GM10847 (cell line): Measurements from ENCODE around the gene CA10.

Experiments used
- POLR2A ChIP-seq: IDR thresholded peaks from 2 replicates; pipeline ENCODE4 v1.6.1; 2011; ENCODE audit not compliant: insufficient read length; ENCODE audit errors: extremely low read depth

CA10 gene

DNA sequence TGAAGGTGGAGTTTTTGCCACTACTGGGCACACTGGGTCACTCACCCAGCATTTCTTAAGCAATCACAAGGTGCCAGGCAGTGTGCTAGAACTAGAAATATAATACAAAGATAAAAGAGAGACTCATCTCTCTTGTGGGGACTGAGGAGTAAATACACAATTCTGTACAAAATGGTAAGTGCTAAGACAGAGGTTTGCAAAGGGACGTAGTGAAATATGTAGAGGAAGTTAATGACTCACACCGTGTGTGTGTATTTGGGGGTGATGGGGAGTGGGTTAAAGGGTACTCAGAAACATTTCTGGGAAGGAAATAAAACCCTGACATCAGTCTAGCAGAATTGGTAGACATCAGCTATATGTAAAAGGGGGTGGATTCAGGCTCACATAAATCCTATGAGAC lies 389.3 kb downstream of the CA10 start:
- no peak for TF ChIP-seq POLR2A

DNA sequence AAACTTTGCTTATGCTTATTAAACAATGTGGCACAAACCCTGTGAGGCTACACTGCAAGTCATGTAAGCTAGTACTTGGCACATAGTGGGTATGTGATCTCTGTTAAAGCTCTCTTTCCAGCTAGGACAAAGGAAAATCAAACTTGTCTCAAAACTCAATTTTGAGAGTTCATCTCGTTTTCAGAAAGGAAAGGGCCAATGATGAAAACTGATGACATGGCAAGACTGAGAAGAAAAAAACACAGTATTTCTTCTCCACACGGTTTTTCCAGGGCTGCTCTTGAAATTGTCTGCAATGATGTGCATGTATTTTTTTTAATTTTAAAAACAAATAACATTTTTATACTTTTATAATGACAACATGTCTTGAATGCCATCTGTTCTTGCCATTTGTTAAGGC lies 389.8 kb downstream of the CA10 start:
- no peak for TF ChIP-seq POLR2A

DNA sequence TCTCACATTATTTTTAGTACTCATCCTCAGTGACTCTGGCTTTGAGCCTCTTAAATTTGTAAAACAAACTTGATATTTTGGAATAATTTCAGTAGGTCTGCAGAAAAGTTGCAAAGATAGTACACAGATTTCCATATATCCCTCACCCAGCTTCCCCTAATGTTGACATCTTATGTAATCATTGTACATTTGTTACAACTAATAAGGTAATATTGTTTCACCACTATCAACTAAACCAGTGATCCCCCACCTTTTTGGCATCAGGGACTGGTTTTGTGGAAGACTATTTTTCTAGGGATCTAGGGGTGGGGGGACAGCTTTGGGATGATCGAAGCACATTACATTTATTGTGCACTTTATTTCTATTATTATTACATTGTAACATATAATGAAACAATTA lies 391.2 kb downstream of the CA10 start:
- TF ChIP-seq POLR2A: no peak

DNA sequence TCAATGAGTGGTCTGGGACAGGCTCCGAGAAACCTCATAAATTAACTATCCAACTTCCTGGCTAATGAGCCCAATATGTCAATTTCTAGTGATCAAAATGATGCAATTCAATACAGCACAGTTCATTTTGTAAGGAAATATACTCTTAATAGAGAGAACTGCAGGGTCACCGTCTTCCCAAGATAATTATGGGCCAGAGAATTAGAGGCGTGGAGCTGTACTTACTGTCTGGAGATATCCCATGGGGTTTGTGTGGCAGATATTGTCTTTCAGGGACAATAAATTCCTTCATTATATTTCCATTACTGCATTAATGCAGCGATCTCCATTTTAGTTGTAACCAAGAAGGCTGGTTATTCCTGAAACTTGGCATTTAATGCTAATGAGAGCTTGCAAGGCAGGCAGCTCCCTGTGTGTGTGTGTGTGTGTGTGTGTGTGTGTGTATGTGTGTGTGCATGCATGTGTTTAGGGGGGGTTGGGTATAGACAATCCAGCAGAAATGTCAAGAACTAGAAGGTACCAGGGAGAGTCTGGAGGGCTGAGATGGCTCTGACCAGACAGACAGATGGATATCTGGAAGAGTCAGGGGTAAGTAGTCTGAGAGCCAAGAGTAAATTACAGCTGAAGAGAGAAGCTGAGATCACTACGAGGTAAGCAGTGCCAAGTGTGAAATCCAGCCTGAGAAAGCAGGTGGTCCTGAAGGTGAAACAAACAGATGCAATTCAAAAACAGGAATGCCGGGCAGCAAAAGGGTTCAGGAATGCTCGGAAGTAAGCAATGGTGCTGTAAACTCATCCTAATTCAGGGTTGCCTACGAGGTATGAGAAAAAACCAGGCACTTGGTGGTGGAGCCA lies 393.0 kb downstream of the CA10 start:
- no peak for TF ChIP-seq POLR2A

DNA sequence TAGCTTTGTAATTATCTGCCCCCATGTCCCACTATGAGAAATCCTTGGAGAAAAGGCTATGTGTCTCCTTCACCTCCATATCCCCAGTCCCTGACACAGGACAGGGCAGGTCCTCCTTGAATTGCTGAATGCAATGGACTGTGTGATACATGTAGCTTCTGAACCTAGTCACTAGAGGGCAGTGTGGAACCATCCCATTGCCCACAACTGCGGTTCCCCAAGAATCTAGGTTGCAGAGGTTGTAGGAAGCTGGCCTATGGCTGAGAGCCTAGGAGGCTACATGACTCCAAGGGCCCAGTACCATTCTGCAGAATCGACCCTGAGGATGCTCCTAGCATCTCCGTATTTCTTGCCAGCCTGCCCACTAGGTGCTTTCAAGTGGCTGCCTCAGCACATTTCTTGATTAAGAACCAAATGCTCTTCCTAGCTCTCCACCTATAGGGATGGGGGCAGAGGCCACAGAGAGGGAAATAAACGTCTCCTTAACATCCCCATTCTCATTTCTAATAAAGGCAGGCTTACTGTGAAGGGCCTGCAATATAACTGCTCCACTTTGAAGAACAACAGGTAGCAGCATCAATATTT lies 394.0 kb downstream of the CA10 start:
- no peak for TF ChIP-seq POLR2A

DNA sequence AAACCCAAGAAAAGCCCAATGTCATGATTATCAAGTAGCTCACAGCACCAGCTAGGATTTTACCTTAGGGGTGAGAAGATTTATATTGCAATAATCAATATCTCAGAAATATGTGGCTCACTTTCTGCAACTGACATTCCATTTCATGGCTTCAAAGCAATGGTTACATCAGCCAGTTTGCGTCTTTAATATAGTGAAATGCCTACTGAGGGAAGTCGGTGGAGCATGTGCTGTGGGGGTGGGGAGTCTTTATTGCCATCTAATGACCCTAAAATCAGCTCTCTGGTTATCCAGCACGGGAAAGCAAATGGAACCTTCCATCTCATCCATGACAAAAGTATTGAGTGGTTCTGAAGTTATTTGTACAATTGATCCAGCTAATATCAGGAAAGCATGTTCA lies 395.5 kb downstream of the CA10 start:
- TF ChIP-seq POLR2A: no peak

DNA sequence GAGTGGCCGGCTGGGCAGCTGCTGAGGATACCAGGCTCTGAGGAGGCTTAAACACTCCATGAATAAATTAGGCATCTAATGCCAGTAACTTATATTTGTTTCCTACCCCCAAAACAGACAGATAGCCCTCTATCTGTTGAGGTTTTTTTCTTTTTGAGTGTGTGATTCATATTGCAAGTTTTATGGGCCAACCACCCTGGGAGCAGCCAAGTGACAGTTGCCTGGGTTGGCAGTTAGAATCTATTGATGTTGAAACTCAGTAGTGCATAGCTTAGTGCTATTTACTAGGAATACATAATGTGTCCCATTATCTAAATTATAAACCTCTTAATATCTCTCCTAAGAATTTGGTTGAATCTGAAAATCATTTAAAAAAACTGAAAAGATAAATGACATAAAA lies 397.4 kb downstream of the CA10 start:
- TF ChIP-seq POLR2A: no peak

DNA sequence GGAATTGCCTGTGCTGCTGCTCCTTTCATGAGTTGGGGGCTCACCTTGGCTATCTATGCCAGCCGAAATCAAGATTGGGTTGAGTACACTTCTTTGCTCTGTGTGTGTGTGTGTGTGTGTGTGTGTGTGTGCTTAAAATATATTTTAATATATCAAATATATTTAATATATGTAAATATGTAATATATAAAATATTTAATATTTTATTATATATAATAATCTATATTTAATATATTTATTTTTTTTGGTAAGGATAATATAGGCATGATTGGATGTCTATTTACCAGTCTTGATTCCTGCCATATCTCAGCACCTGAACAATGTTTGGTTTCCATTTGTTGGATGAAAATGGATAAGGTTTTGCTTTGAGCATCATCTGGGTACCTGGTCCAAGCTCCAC lies 399.3 kb downstream of the CA10 start:
- no peak for TF ChIP-seq POLR2A

DNA sequence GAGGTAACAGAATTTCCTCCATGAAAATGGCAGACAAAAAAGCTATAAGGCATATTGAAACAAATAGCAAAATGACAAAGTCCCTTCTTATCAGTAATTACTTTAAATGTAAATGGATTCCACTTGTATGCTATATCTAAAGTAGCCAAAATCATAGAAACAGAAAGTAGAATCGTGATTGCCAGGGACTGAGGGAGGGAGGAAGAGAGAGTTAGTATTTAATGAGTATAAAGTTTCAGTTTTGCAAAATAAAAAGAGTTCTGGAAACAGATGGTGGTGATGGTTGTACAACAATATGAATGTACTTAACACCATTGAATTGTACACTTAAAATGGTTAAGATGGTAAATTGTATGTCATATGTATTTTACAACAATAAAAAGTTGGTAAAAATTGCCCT lies 407.4 kb downstream of the CA10 start:
- no peak for TF ChIP-seq POLR2A

DNA sequence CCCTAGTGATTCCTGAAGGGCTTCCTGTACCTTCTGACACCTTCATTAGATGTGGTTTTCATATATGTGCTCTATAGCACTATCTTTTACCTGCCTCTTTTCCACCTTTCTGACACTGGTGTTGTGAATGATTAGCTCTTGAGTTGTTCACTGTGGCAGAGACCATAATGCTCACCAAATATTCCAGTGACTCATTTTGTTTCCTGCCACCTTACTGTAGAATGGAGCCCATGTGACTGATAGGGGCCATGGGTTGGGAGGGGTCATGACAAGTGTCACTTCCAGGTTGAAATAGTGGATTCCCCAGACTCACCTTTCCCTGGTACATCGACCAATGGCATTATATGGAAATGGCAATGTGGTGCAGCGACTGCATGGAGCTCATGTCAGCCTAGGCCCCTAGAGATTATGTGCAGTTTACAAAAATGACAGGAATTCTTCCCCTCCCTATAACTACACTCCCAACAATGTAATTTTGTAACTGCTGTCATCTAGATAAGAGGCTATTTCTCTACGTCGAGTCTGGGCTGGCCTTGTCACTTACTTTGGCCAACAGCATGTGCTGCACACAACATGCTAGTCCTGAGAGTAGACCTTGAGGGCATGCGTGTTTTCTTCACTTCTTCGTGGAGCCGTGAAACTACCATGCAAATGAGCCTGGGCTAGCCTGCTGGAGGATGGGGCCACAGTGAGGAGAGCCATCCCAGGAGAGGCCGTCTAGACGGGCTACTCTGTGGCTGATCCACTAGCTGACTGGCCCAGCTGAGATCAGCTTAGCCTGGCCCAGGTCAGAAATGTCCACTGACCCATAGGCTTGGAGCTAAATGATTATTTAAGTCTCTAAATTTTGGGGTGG lies 409.5 kb downstream of the CA10 start:
- no peak for TF ChIP-seq POLR2A

DNA sequence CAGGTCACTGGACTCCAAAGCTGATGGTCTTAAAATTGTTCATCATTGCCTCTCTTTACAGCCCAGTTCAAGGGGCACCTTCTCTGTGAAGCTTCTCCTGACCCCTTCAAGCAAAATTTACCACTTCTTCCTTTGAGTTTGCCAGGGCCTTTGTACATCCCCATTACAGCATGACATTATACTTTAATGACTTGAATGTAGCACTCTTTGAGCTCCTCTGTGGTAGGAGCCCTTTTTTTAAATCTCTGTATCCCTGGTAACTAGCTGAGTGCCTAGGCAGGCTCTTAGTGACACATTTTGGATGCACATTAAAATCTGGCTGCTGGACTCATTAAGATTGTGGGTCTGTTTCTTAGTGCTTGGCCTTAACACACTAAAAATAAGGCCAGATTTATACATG lies 412.1 kb downstream of the CA10 start:
- no peak for TF ChIP-seq POLR2A

DNA sequence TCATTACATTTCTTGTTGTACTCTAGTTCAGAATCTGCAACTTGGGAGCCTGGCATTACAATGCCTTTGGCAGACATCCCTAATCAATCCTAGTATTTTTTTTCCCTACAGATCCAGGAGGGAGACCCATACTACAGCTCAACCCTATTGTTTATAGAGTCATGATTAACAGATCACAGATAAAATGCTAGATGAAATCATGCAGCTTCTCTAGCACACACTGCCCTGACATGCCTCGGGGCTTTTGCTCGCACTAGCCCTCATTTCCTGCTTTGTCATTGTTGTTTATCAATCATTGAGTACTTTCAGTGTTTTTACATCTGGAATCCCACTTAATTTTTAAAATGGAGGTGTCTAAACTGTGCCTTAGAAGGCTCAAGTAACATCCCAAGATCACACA lies 412.5 kb downstream of the CA10 start:
- no peak for TF ChIP-seq POLR2A

DNA sequence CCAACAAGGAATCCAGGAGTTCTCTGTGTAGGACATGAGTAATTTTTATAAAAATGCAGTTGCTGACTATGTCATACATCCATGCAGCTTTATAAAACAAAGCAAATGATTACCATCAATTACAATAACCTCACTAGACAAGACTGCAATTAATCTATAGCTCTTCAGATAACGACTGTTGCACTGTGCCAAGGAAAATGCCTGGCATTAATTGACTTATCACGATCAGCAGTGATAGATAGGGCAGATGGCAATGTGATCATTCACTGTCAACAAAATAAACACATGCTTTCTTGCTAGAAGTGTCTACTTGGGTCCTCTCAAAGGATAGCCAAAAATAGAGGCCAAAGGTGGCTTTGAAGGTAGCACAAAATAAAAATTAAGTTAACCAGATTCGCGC lies 415.0 kb downstream of the CA10 start:
- TF ChIP-seq POLR2A: no peak

DNA sequence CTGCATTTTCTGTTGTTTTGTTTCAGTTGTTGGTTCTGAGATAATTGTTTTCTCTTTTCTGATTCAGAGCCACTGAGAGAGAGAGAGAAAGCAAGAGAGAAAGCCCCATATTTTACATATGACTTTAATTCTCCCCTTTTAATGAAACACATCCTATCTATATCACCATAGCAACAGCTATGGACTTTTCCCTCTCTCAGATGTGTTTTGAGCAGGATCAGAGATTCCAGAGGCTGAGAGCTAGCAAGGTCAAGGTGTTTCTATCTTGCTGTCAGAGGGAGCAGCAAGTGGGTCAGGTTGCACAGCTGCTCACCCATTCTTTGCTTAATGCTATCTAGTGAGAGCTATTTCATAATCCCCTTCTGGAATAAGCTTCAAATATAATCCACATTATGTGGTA lies 415.9 kb downstream of the CA10 start:
- no peak for TF ChIP-seq POLR2A

DNA sequence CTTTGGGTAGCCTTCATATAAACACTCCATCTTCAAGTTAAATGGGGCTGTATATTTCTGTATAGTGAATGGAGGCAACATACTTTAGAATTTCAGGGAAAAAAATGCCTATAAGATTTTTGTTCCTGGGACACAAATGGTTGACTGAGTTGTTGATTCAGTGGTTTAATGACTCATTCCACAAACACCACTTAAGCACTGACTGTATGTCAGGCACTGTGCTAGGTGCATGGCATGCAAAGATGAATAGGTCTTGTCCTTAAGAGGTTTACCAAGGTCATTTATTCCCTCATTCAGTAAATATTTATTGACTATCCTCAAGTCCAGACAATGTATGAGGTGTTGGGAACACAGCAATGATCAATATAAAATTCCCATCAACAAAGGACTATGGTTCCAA lies 417.1 kb downstream of the CA10 start:
- TF ChIP-seq POLR2A: no peak

DNA sequence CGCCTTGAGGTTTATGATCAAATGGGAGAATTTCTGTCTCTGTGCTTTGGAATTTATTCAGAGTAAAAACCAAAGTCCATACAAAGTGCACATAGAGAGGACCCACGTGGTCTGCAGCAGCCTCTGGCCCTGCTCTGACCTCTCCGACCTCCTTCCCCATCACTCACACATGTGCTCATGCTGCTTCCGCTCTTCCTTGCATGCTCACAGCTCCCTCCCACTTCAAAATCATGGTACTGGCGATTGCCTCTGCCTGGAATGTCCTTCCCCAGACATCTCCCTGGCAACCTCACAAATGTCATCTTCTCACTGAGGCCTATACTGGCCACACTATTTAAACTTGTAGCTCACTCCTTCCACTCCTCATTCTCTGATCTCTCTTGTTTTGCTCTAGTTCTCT lies 418.0 kb downstream of the CA10 start:
- TF ChIP-seq POLR2A: no peak
